GM10266 (cell line): ENCODE measurements around the gene MRPL4.

ENCODE experiments used
- DNase-seq: peaks from one replicate; pipeline ENCODE4 v3.0.0; 2012; ENCODE audit errors: extremely low spot score
- TF ChIP-seq, protein P1 (sequence below): IDR thresholded peaks from 2 replicates; pipeline ENCODE4 v1.5.1; 2012; ENCODE audit warnings: mild to moderate bottlenecking, low read depth; ENCODE audit not compliant: control insufficient read depth, insufficient read depth; ENCODE audit errors: missing control alignments

The MRPL4 gene

DNA sequence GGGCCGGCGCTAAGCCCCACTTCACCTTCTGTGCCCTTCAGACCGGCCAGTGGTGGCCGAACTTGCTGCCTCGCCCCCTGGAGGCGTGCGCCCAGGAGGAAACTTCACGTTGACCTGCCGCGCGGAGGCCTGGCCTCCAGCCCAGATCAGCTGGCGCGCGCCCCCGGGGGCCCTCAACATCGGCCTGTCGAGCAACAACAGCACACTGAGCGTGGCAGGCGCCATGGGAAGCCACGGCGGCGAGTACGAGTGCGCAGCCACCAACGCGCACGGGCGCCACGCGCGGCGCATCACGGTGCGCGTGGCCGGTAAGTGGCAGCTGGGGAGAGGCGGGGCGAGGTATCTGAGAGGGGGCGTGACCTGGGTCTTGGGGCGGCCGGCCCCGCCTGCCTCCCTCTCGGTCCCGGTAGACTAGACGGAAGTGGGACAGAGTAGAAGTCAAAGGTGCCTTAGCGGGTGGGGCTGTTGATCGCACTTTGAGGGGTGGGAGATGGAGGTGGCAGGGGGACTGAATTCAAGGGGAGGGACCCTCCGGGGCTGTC lies 43.4 kb downstream of the MRPL4 start:
- DNase-seq = peak; percentile 91
- TF ChIP-seq, protein P1, sequence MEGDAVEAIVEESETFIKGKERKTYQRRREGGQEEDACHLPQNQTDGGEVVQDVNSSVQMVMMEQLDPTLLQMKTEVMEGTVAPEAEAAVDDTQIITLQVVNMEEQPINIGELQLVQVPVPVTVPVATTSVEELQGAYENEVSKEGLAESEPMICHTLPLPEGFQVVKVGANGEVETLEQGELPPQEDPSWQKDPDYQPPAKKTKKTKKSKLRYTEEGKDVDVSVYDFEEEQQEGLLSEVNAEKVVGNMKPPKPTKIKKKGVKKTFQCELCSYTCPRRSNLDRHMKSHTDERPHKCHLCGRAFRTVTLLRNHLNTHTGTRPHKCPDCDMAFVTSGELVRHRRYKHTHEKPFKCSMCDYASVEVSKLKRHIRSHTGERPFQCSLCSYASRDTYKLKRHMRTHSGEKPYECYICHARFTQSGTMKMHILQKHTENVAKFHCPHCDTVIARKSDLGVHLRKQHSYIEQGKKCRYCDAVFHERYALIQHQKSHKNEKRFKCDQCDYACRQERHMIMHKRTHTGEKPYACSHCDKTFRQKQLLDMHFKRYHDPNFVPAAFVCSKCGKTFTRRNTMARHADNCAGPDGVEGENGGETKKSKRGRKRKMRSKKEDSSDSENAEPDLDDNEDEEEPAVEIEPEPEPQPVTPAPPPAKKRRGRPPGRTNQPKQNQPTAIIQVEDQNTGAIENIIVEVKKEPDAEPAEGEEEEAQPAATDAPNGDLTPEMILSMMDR = peak; percentile 25

DNA sequence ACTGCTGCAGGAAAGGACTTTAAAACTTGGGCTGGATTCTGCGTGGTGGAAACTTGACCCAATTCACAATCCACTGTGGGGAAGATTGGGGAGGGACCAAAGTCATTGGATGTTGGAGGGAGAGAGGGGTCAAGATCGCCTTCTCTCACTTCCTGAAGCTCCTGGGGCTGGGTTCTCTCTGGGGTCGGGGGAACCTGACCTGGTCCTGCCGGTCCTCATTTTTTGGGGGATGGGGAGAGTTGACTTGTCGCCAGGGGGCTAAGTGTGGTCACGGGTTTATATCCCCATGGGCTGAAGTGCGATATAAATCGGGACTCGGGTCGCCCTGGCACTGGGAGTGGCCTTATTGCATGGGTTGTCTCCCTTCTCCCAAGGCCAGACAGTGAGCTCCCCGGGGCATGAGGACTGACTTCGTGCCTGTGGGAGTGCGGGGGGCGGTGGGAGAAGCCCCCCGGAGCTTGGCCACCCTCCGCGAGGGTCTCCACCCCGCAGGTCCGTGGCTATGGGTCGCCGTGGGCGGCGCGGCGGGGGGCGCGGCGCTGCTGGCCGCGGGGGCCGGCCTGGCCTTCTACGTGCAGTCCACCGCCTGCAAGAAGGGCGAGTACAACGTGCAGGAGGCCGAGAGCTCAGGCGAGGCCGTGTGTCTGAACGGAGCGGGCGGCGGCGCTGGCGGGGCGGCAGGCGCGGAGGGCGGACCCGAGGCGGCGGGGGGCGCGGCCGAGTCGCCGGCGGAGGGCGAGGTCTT lies 44.0 kb downstream of the MRPL4 start:
- no peak for DNase-seq
- TF ChIP-seq, protein P1 = no peak

DNA sequence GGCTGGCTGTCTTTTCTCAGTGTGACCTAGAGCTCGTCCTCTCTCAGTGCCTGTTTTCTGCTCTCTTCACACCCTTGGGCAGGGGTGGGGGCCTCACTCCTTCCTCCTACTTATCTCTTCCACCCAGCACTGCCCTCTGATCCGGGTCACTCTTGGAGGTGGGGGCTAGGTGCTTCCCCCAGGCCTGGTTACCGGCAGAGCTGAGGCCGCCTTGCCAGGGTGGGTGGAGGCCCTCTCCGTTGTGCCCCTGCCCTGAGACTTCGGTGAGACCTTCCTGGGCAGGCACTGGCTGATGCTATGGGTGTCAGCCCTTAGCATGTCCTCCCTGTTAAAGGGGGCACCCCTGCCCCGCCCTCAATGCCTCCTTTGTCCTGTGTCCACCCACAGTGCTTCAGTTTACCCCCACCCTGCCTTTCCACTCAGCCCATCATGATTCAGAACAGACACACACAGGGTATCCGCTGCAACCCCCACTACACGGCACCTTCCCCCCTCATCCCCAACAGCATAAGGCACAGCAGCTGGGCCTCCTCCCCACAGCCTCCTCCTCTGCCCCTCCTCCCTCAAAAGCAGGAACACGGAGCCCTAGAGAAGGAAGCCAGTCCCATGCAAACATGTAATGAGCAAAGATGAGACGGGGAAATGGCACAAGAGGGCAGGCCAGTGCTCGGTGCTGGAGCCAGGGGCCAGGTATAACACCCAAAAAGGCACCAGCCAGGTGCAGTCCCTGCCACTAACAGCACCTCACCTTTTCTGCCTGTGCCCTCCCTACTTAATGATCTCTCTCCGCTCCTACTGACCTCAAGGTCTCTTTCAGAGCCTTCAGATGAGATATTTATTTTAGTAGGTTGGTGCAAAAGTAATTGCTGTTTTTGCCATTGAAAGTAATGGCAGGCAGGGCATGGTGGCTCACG lies 47.8 kb downstream of the MRPL4 start:
- TF ChIP-seq, protein P1 = no peak
- no peak for DNase-seq

DNA sequence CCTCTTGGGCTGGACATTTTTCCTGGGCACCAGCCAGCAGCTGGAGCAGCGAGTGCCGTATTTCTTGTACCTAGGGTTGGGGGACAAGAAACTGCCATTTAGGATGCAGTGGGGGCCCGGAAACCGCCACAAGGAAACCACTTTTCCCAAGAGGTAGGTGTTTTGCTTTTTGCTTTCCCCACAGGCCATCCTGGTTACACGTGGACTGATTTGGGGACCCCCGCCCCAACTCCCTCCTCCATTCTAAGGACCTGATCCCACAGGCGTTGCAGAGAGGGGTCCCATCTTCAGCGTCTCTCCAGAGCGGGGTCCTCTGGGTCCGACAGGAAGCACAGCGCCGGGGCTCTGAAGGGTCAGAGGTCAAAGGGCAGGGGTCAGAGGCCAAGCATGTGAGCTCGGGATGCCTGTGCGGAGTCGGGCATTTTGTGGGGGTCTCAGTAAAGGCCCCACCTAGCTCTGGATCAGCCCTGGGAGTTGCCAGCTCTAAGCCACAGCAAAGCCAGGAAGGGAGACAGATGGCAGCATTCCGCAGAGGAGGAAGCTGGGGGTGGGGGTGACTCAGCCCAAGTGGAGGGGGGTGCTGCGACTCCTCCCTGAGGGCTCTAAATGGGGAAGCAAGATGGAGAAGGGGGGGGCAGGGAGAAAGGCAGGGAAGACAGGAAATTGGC lies 53.3 kb downstream of the MRPL4 start:
- TF ChIP-seq, protein P1 = no peak
- no peak for DNase-seq

DNA sequence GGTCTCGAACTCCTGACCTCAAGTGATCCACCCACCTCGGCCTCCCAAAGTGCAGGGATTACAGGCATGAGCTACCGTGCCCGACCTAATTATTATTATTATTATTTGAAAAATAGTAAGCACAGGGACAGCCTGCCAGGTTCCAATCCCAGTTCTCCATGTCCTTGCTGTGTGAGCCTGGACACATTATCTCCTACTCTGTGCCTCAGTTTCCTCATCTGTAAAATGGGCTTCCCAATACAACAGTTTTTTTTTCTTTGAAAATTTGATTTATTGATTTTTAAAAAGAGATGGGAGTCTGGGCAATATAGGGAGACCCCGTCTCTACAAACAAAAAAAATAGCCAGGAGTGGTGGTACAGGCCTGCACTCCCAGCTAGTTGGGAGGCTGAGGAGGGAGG lies 54.3 kb downstream of the MRPL4 start:
- TF ChIP-seq, protein P1 = no peak
- no peak for DNase-seq

DNA sequence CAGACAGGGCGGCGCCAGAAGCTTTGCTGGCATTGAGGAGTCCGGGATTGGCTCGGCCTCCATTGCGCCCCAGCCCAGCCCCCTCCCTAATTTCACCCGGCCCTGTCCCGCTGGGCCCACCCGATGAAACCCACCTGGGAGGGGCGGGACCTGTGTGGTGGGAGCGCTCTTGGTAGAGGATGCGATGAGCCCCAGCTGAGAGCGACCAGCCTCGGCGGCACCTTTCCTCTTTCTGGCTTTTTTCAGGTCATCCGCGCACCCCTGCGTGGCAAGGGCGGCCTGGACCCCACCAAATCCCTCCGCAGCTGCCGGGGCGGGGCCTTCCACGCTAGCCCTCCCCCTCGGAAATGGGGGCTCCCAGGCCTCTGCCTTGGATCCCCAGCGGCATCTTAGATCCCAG lies 57.4 kb downstream of the MRPL4 start, which contains the start of gene ZGLP1:
Gene ZGLP1, minus strand, starts transcription at position 393 of the 400 bp plus-strand sequence.
- DNase-seq = no peak
- TF ChIP-seq, protein P1 = no peak
